ENCODE data around the gene P2RY14.

DNA sequence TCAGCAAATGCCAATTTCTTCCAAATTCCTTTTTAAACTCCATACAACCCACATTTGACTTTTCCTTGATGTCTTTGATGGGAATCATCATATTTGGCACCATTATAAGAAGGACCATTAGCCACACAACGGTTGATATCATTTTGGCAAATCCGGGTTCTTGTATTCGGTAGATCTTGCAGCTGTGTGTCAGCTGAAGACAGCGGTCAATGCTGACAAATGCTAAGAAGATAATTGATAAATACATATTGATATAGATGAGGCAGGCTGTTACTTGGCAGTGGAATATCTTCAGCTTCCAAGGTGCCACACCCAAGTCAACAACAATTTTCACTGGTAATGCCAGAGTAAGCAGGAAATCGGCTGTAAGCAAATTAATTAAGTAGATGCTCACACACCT, 79.5 kb downstream of the P2RY14 start:
- TF ChIP-seq EZH2phosphoT487 (IDR thresholded peaks at IDR 0.05; ENCODE audit: insufficient read depth, low read depth) (no peak), EZH2 (IDR thresholded peaks at IDR 0.05; ENCODE audit: insufficient read depth, poor library complexity, severe bottlenecking) (no peak)
